NCI-H345 treated with DMSO at 0.1 percent for 48 hours (cell line): ENCODE measurements around the gene KYAT1.
"Not testable (repeated sequence)": the region's sequence is repeated elsewhere in the genome, so short reads cannot be mapped to it uniquely, and the experiment has no call there.

ENCODE experiments used
- DNase-seq: peaks from one replicate; lab custom pipeline; 2025; ENCODE audit not compliant: unreplicated experiment; lab: John Stamatoyannopoulos, UW

KYAT1 gene

GRCh38 chr9:128843171-128843570, 38.6 kb downstream of the KYAT1 start:
- DNase-seq = not testable (repeated sequence)

DNA sequence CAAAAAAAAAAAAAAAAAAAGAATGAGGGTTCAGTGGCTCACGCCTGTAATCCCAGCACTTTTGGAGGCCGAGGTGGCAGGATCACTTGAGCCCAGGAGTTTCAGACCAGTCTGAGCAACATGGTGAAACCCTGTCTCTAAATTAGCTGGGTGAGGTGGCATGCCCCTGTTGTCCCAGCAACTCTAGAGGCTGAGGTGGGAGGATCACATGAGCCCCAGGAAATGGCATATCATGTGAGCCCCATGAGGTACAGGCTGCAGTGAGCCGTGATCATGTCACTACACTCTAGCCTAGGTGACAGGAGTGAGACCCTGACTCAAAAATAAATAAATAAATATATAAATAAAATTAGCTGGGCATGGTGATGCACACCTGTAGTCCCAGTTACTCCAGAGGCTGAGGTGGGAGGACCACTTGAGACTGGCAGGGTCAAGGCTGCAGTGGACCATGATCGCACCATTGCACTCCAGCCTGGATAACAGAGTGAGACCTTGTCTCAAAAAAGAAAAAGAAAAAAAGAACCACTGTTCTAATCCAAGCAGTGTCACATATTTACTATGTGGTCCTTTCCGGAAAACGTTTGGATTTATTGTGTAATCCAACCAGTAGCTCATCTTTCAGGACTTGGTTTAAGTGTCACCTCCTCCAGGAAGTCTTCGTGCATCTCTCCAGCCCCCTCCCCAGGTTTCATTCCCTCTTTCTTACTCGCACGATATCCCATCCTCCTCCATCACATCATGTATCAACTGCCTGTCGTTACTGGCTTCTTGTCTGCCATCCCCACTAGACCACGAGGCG, 39.9 kb downstream of the KYAT1 start:
- DNase-seq = no peak

- DNase-seq = no peak
Measured at GRCh38 chr9:128840524-128840923, 41.2 kb downstream of the KYAT1 start.

GRCh38 chr9:128838338-128838737, 43.4 kb downstream of the KYAT1 start:
- DNase-seq = no peak

- no peak for DNase-seq
Measured at GRCh38 chr9:128836509-128837145, 45.1 kb downstream of the KYAT1 start.

DNA sequence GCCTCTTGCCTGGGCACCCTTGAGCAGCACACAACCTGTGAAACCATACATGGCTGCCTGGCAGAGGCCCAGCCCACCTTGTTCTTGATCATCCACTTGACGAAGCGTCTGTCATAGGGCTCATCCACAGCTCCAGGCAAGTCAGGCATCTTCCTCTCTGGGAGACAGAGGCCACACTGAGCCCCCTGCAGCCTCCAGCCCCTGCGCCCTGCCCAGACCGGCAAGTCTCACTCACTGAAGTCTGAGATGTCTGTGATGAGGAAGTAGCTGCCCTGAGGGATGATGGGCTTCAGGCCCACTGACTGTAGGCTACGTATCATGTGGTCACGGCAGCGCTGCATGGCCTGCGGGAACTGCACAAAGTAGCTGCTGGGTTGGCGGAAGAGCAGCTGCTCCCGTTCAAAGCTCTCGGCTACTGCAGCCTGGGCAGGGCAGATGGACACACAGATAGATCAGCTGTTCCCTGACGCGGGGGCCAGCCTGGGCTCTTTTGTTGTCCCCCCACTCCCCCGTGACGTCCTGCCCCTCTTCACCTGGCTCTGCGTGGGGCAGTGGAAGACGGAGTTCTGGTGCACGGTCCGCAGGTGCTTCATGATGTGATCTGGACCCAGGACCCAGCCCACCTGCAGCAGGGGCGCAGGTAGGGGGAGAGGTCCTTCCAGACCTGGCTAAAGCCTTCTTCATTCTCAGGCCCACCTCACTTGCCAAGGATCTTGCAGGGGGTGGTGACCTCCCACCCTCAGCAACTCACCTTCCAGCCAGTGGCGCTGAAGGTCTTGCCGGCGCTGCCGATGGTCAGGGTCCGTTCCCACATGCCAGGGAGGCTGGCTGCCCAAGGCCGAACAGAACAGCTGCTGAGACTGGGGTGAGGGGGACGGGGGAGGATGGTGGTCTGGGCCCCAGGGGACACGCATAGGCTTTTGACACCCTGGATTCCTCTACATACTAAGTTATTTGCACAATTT, 46.2 kb downstream of the KYAT1 start:
- no peak for DNase-seq

- no peak for DNase-seq
Measured at GRCh38 chr9:128833696-128834095, 48.1 kb downstream of the KYAT1 start.

DNA sequence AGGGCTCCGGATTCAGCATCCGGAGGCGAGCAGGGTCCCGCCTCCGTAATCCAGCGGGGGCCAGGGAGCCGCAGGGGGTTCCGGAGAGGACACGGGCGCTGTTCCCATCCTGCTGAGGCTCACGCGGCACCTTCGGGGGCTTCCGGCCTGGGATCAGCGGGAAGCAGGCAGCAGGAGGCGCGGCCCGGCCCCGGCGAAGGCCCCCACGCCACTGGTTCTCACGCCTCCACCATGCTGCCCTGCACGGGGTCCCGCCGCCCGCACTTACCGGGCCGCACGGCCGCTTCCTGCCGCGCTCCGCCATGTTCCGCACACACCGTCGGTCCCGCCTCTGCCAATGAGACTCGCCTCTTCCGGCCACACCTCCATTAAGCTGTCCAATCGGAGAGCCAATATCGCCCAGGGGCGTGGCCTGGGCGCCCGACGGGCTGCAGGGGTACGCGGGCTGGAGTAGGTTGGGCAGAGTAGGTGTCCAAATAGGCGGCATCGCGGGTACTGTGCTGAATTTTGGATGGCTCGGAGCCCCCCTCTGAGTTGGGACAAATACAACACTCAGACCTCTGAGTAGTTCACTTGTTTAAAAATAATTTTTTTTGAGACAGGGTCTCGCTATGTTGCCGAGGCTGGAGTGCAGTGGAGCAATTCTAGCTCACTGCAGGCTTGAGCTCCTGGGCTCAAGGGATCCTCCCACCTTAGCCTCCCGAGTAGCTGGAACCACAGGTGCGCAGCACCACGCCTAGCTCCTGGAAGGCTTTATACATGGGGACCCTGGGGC, 52.1 kb downstream of the KYAT1 start, which contains the start of gene SPOUT1:
Gene SPOUT1 (minus strand): TSS at position 318 of the 775 bp plus-strand sequence. CDS start 14 bp downstream, at position 304.
- DNase-seq = peak; percentile 95

DNA sequence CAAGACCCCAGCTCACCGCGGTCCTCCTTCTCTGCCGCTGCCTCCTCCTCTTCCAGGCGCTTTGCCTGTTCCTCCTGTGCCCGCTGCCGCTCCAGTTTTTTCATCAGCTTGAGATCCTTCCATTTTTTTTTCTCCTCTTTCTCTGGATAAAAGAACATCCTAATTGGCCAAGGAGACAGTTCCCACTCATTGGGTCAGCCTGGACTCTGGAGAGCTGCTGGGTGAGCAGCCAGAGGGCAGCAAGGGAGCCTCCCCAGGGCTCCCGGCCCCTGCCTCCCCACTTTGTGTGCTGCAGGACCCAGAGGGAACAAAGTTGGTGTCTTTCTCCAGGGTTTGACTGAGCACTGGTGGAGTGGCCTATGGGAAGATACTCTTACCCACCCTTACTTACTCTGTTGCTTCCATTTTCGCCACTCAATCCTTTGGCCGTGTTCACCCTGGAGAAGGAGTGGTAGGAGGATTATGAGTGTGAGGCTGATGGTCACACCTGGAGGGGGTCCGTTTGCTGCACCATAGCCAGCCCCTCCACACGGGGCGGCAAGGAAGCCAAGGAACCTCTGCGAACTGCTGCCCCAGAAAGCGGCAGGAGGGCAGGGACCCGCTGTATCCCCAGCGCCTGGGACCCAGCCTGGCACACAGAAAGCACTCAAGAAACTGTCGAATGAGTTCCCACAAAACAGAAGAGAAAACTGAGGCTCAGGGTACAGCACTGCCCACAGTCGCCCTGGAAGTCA, 52.9 kb downstream of the KYAT1 start:
- DNase-seq = no peak

DNA sequence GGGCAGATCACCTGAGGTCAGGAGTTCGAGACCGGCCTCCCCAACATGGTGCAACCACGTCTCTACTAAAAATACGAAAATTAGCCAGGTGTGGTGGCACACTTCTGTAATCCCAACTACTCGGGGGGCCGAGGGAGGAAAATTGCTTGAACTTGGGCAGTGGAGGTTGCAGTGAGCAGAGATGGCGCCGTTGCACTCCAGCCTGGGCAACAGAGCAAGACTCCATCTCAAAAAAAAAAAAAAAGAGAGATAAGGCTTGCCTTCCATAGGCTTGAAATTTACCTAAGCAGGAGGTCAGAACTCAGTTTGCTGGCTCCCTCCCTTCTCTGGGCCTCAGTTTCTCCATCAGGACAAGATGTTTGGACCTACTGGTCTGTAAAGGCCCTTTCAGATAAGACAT, 53.5 kb downstream of the KYAT1 start:
- DNase-seq = no peak

GRCh38 chr9:128825923-128826700, 55.6 kb downstream of the KYAT1 start:
- DNase-seq = no peak

DNA sequence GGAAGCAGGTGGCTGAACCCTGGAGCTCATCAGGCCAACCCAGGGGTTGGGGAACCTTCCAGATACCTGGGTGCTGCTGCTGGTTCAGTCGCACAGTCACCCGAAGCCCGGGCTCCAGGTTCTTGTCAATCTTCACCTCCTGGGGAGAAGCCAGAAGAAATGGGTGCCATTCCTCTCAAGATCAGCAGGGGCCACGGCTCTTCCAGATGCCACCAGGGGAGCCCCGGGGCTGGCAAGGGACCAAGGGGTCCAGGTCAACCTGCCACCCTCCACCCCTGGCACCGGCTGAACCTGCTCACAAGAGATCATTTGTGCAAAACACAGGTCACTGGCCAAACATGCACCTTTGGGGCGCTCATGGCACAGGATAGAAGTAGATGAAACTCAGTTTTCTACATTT, 56.8 kb downstream of the KYAT1 start:
- DNase-seq = no peak

DNA sequence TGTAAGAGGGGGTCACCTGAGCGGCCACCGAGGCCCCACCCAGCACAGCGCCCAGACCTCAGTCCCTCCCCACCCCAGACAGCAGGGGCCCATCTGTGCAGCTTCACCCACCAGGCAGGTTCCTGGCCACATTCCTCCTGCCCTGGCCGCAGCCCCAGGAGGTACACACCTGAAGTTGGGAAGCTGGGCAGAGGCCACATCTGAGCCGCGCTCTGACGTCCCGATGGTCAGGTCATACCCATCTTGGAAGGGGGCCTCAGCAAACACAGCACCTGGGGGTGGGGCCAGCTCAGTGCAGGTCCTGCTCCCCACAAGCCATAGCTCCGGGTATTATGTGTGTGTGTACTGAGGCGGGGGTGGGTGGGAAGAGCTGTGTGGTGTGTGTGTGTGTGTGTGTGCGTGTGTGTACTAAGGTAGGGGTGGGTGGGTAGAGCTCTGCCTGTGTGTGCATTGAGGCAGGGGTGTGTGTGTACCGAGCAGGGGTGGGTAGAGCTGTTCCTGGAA, 57.8 kb downstream of the KYAT1 start:
- no peak for DNase-seq

- DNase-seq = no peak
Measured at GRCh38 chr9:128823362-128823902, 58.3 kb downstream of the KYAT1 start.

DNA sequence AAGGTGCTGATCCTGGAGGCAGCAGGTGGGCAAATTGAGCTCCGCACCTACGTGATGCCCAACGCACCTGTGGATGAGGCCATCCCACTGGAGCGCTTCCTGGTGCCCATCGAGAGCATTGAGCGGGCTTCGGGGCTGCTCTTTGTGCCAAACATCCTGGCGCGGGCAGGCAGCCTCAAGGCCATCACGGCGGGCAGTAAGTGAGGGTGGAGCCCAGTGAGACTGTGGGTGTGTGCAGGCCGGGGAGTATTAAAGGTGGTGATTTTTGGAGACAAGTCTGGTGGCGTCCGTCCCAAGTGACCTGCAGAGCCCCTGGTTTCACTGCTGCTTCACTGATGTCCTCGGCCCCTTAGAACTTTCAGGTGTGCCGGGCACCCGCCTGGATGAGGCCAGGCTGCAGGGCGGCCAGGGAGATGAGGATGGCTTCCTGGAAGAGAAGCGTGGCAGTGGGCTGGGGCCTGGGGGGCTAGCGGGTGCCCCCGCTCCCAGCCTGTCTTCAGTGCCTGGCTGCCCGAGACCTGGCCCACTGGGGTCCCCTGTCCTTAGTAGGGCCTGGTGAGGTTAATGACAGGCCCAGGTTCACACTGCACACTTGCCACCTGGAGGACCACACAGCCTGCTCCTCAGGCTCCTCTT, 59.2 kb downstream of the KYAT1 start:
- DNase-seq = no peak

- DNase-seq = no peak
Measured at GRCh38 chr9:128821584-128822406, 60.0 kb downstream of the KYAT1 start.
